H1 (cell line): ENCODE measurements around the gene TRAF1. TPM values are rescaled to one million over a fixed set of nuclear protein-coding genes. Genes with fewer than 3 reads are reported as not detected.

Source experiments
- CTCF ChIA-PET: fragments of 300-600 bp; sonication (Branson Sonifier 250); formaldehyde crosslinking; loops from one replicate; lab custom pipeline; 2021; ENCODE audit not compliant: partially characterized antibody; lab: Charles Lee
- POLR2A ChIA-PET: fragments of 300-600 bp; sonication (Branson Sonifier 250); formaldehyde crosslinking; loops from one replicate; lab custom pipeline; 2021; ENCODE audit warnings: inconsistent platforms; ENCODE audit not compliant: partially characterized antibody; lab: Charles Lee
- DNase-seq, 2 experiments: peaks; one replicate each; pipeline versions ENCODE4 v3.0.0 to v3.0.0-alpha.2; 2010 to 2022; ENCODE audit warnings: low spot score in 2 of 2, low read depth in 1 of 2, mixed read lengths in 1 of 2
- FAIRE-seq: peaks from 2 replicates; lab custom pipeline; 2011; peaks lifted over from hg19 to GRCh38; lab: Jason Lieb, UNC
- H2AFZ ChIP-seq: 2 replicates; pipeline ENCODE4 v1.8.1; 2012; ENCODE audit warnings: low read length, inconsistent platforms
- H2AK5ac ChIP-seq: 2 replicates; pipeline ENCODE4 v1.6.1; 2013; ENCODE audit warnings: low read depth, low read length
- H2BK120ac ChIP-seq: replicated peaks from 2 replicates; pipeline ENCODE3; 2013; ENCODE audit warnings: low read depth, low read length, inconsistent platforms
- H2BK12ac ChIP-seq: 2 replicates; pipeline ENCODE4 v1.6.1; 2013; ENCODE audit warnings: low read depth, low read length
- H2BK15ac ChIP-seq: 2 replicates; pipeline ENCODE4 v1.6.1; 2013; ENCODE audit warnings: low read length
- H2BK20ac ChIP-seq: 2 replicates; pipeline ENCODE4 v1.6.1; 2013; ENCODE audit warnings: low read length
- H2BK5ac ChIP-seq: 2 replicates; pipeline ENCODE4 v1.6.1; 2013; ENCODE audit warnings: low read depth, low read length
- H3K14ac ChIP-seq: 2 replicates; pipeline ENCODE4 v1.6.1; 2013; ENCODE audit warnings: inconsistent platforms; ENCODE audit not compliant: insufficient read length
- H3K18ac ChIP-seq: 2 replicates; pipeline ENCODE4 v1.6.1; 2013; ENCODE audit warnings: low read length; ENCODE audit errors: extremely low read depth
- H3K23ac ChIP-seq: 2 replicates; pipeline ENCODE4 v1.6.1; 2013; ENCODE audit warnings: inconsistent platforms; ENCODE audit not compliant: insufficient read length
- H3K23me2 ChIP-seq: 2 replicates; pipeline ENCODE4 v1.6.1; 2013; ENCODE audit warnings: low read depth, low read length
- H3K27ac ChIP-seq: 2 replicates; pipeline ENCODE4 v1.6.1; 2011; ENCODE audit warnings: low read depth, low read length, inconsistent platforms
- H3K27me3 ChIP-seq, 4 experiments: replicated peaks in 1 of 4; 1 replicate in 1 of 4; 2 replicates in 3 of 4; pipeline versions ENCODE4 v1.6.1 to v1.8.1; 2011 to 2013; ENCODE audit warnings: low read length in 3 of 4, mild to moderate bottlenecking in 3 of 4, inconsistent platforms in 2 of 4, mixed read lengths in 2 of 4, moderate library complexity in 1 of 4; ENCODE audit not compliant: control insufficient read depth in 3 of 4, insufficient read depth in 3 of 4; ENCODE audit errors: extremely low read depth in 1 of 4
- H3K36me3 ChIP-seq, 4 experiments: 2 replicates each; pipeline versions ENCODE4 v1.6.1 to v1.8.1; 2011 to 2013; ENCODE audit warnings: mild to moderate bottlenecking in 4 of 4, low read length in 3 of 4, moderate library complexity in 2 of 4, control low read depth in 1 of 4, inconsistent platforms in 1 of 4; ENCODE audit not compliant: insufficient read depth in 4 of 4, control insufficient read depth in 2 of 4
- H3K4ac ChIP-seq: replicated peaks from 2 replicates; pipeline ENCODE3; 2013; ENCODE audit warnings: low read length, low read depth, mixed read lengths, inconsistent platforms; ENCODE audit not compliant: insufficient read length
- H3K4me1 ChIP-seq, 4 experiments: replicated peaks in 1 of 4; 1 replicate in 1 of 4; 2 replicates in 3 of 4; pipeline versions ENCODE4 v1.6.1 to v1.8.1; 2011 to 2013; ENCODE audit warnings: low read length in 3 of 4, inconsistent platforms in 2 of 4, mixed read lengths in 1 of 4; ENCODE audit not compliant: insufficient read depth in 4 of 4, control insufficient read depth in 3 of 4
- H3K4me2 ChIP-seq, 2 experiments: 2 replicates each; pipeline versions ENCODE4 v1.6.1 to v1.8.1; 2011 to 2013; ENCODE audit warnings: low read depth in 2 of 2, low read length in 2 of 2, control low read depth in 1 of 2, inconsistent platforms in 1 of 2, mild to moderate bottlenecking in 1 of 2; ENCODE audit not compliant: insufficient read depth in 1 of 2
- H3K4me3 ChIP-seq, 4 experiments: fragments of 200-600, 300-600 bp in 1 of 4; sonication (generic), shearing (Covaris generic), sonication (Bioruptor Twin) in 1 of 4; 2 replicates each; pipeline versions ENCODE4 v1.5.1 to v1.8.1; 2011 to 2016; ENCODE audit warnings: low read length in 4 of 4, low read depth in 3 of 4, control low read depth in 2 of 4, inconsistent platforms in 2 of 4, mild to moderate bottlenecking in 2 of 4, mixed read lengths in 1 of 4, moderate library complexity in 1 of 4; ENCODE audit not compliant: insufficient read depth in 2 of 4; ENCODE audit errors: extremely low read depth in 1 of 4
- H3K56ac ChIP-seq: replicated peaks from 2 replicates; pipeline ENCODE3; 2013; ENCODE audit warnings: low read depth, mild to moderate bottlenecking, mixed read lengths, low read length, inconsistent platforms; ENCODE audit not compliant: insufficient read length
- H3K79me1 ChIP-seq: 2 replicates; pipeline ENCODE4 v1.6.1; 2013; ENCODE audit warnings: low read depth, low read length, control low read depth
- H3K79me2 ChIP-seq, 2 experiments: 2 replicates each; pipeline versions ENCODE4 v1.6.1 to v1.8.1; 2012 to 2013; ENCODE audit warnings: low read length in 2 of 2, mild to moderate bottlenecking in 2 of 2, inconsistent platforms in 1 of 2; ENCODE audit not compliant: insufficient read depth in 2 of 2, control insufficient read depth in 1 of 2
- H3K9ac ChIP-seq, 4 experiments: replicated peaks in 1 of 4; 1 replicate in 1 of 4; 2 replicates in 3 of 4; pipeline versions ENCODE4 v1.6.1 to v1.8.1; 2011 to 2013; ENCODE audit warnings: low read depth in 3 of 4, low read length in 3 of 4, control low read depth in 2 of 4, mild to moderate bottlenecking in 2 of 4, moderate library complexity in 2 of 4, inconsistent platforms in 1 of 4; ENCODE audit errors: extremely low read depth in 1 of 4
- H3K9me3 ChIP-seq, 2 experiments: 2 replicates each; pipeline versions ENCODE4 v1.6.1 to v1.8.1; 2012 to 2013; ENCODE audit warnings: mild to moderate bottlenecking in 2 of 2, moderate library complexity in 2 of 2, control low read depth in 1 of 2, inconsistent platforms in 1 of 2, low read depth in 1 of 2, low read length in 1 of 2, mixed read lengths in 1 of 2; ENCODE audit not compliant: insufficient read depth in 2 of 2
- H4K20me1 ChIP-seq, 2 experiments: replicated peaks in 1 of 2; 2 replicates each; pipeline versions ENCODE3 to v1.8.1; 2011 to 2013; ENCODE audit warnings: inconsistent platforms in 2 of 2, low read length in 2 of 2, mild to moderate bottlenecking in 1 of 2; ENCODE audit not compliant: insufficient read depth in 2 of 2, control insufficient read depth in 1 of 2
- H4K5ac ChIP-seq: 2 replicates; pipeline ENCODE4 v1.6.1; 2013; ENCODE audit warnings: low read length, low read depth, mixed read lengths, inconsistent platforms; ENCODE audit not compliant: insufficient read length
- H4K8ac ChIP-seq: 2 replicates; pipeline ENCODE4 v1.8.0; 2013; ENCODE audit warnings: mild to moderate bottlenecking, moderate library complexity, low read length, inconsistent platforms; ENCODE audit not compliant: insufficient read depth; ENCODE audit errors: extremely low read depth
- H4K91ac ChIP-seq: replicated peaks from 2 replicates; pipeline ENCODE3; 2013; ENCODE audit warnings: low read length, mixed read lengths, inconsistent platforms; ENCODE audit not compliant: insufficient read length
- CREB1 ChIP-seq: IDR thresholded peaks from 2 replicates; pipeline ENCODE4 v1.6.1; 2012; ENCODE audit warnings: inconsistent platforms
- PHF8 ChIP-seq: fragments of 200-600 bp; sonication (generic); conservative IDR thresholded peaks from 2 replicates; pipeline ENCODE4 v1.7.1; 2012; ENCODE audit warnings: low read depth, mild to moderate bottlenecking, inconsistent platforms, low read length, moderate library complexity
- RBBP5 ChIP-seq: IDR thresholded peaks from 2 replicates; pipeline ENCODE4 v1.7.1; 2012; ENCODE audit warnings: low read depth, mild to moderate bottlenecking, inconsistent platforms, low read length, moderate library complexity, borderline replicate concordance
- SAP30 ChIP-seq: fragments of 300-600 bp; sonication (generic); IDR thresholded peaks from 2 replicates; pipeline ENCODE4 v1.7.1; 2012; ENCODE audit warnings: low read length, moderate library complexity, mild to moderate bottlenecking, inconsistent platforms; ENCODE audit not compliant: insufficient read depth, insufficient replicate concordance
- SP1 ChIP-seq: IDR thresholded peaks from 2 replicates; pipeline ENCODE4 v1.6.1; 2011; ENCODE audit warnings: low read depth, low read length
- ZNF274 ChIP-seq: IDR thresholded peaks from 2 replicates; pipeline ENCODE4 v1.7.0; 2012; ENCODE audit warnings: low read length, borderline replicate concordance; ENCODE audit errors: extremely low read depth
- WGBS, 2 experiments: shearing (Covaris generic) in 1 of 2; methylation state at CpG; one replicate each; pipeline versions ENCODE4 v1.1.6 to v1.1.7; 2013 to 2015; ENCODE audit warnings: low lambda C conversion rate in 2 of 2, mixed read lengths in 2 of 2, inconsistent platforms in 1 of 2, low coverage in 1 of 2, missing lambda C conversion rate in 1 of 2; ENCODE audit not compliant: insufficient replicate concordance in 2 of 2, insufficient coverage in 1 of 2, insufficient read length in 1 of 2; ENCODE audit errors: extremely low coverage in 1 of 2, missing lambda C conversion rate in 1 of 2; 5-methylcytosine and 5-hydroxymethylcytosine counted together
- polyA plus RNA-seq, 7 experiments: library from polyadenylated mRNA; depleted of rRNA in 3 of 7; stranded (reverse) in 5 of 7; unstranded in 2 of 7; fragments of >200 nt in 5 of 7; fragments of 200-250 nt in 2 of 7; gene quantifications; 1 replicate in 5 of 7; 2 replicates in 1 of 7; 4 replicates in 1 of 7; pipeline versions ENCODE4 v1.2.1 to v1.2.3, GENCODE V29; 2011 to 2013; ENCODE audit warnings: missing spikeins in 2 of 7, mixed read lengths in 2 of 7
- total RNA-seq: library from RNA; stranded (reverse); fragmentation: NEBNext Ultra II Directional; extraction: Animal tissue kit (Norgen Biotek cat#: 25700); gene quantifications from 2 replicates; pipeline ENCODE4 v1.2.1, GENCODE V29; 2021
- TF ChIP-seq, protein P1 (sequence below): IDR thresholded peaks from 2 replicates; pipeline ENCODE4 v1.6.1; 2011; ENCODE audit warnings: low read length, improper control_type of control experiment
- TF ChIP-seq, protein P2 (sequence below): IDR thresholded peaks from 2 replicates; pipeline ENCODE4 v1.6.1; 2012; ENCODE audit warnings: low read length, inconsistent platforms

Gene TRAF1
- total and polyA plus RNA-seq, 2 of the 8 experiments (the other 6 are each of a cell fraction or from before 2014, with no cell fraction given) = 1.6 to 3.2 TPM

DNA sequence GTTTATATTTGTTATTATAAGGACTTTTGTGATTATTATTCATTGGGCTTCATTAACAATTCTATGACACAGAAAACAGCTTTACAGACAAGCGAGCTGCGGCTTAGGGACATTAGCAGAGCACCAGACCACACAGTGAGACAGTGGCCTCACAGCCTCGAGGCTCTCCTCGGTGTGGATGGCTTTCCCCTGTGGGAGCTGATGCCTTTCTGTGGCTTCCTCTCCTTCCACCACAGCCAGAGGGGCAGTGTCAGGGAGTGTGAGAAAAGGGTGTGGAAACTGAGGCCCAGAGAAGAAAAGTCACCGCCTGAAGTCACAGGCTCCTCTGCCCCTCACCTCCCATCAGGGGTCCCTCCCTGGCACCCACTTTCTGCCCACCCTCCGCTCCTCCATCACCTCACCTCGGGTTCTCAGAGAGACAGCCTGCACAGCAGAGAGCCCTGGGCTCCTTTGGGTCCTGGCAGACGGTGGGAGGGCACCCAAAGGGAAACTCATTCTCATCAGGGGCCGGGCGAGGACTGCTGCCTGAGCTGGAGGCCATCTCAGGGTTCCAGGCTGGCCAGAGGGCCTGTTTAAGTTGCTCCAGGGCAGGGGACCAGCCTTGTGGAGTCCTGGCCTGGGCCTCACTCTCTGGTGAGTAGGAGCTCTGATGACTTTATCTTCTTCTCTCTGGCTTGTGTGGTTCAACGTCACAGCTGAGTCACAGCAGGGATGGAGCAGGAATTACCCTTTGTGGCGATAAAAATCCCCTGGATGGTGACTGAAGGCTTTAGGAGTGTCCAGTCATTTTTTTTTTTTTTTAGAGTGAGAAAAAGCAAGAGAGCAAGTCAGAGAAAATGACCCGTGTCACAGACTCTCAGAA, 830 bp downstream of the TRAF1 start:
- no peak overlapping the region for H2BK120ac ChIP-seq
- H2AK5ac ChIP-seq = no peak overlapping the region
- FAIRE-seq (no peak), DNase-seq (no peak)
- H3K79me2 ChIP-seq = no peaks in the 10 kb centered on the region
- H3K27me3 ChIP-seq = peaks cover 0 to 6% (median 2%) of the 10 kb centered on the region in 4 experiments; a peak in 1 of 7 replicates
- peaks cover 0 to 23% (median 14%) of the 10 kb centered on the region in 4 experiments; a peak in 6 of 7 replicates for H3K4me1 ChIP-seq
- no peak overlapping the region; the same call in 1 of the 2 replicates for H4K8ac ChIP-seq
- no peaks in the 10 kb centered on the region for H3K9me3 ChIP-seq
- no peak overlapping the region for H2AFZ ChIP-seq
- no peak overlapping the region for H3K27ac ChIP-seq
- H3K18ac ChIP-seq = peak overlapping the region; percentile 66
- H2BK5ac ChIP-seq = no peak overlapping the region
- ChIA-PET CTCF (interaction anchor here (0.6 to 3.4 kb wide), 7 partner anchors 9 to 170 kb away, joined by 3 to 16 read pairs (median 4); no protein-coding TSS in a partner anchor), POLR2A (interaction anchor here (1.0 to 2.0 kb wide), 3 partner anchors 8 to 13 kb away, joined by 3 to 7 read pairs (median 3); no protein-coding TSS in a partner anchor)
- peak overlapping the region; percentile 57 for H4K91ac ChIP-seq
- H2BK20ac ChIP-seq = peak overlapping the region; percentile 1; the same call in 1 of the 2 replicates
- H3K4me3 ChIP-seq = no peak overlapping the region
- H4K20me1 ChIP-seq = no peaks in the 10 kb centered on the region
- H3K56ac ChIP-seq = no peak overlapping the region
- WGBS, 2 experiments = 70% methylated on average over 13 of the region's 13 CpGs; no CpG with 5 or more reads in 1 of the 2 experiments
- peak overlapping the region in 1 of 2 experiments; percentile 7; a peak in 2 of 4 replicates for H3K4me2 ChIP-seq
- no peak overlapping the region for H3K23ac ChIP-seq
- no peak overlapping the region for H2BK15ac ChIP-seq
- no peaks in the 10 kb centered on the region; a peak in 1 of 8 replicates for H3K36me3 ChIP-seq
- H3K9ac ChIP-seq = no peak overlapping the region; a peak in 1 of 7 replicates
- H4K5ac ChIP-seq = peak overlapping the region; percentile 10
- H3K79me1 ChIP-seq = no peaks in the 10 kb centered on the region
- H3K4ac ChIP-seq = no peak overlapping the region
- peaks cover 3% of the 10 kb centered on the region; the same call in 1 of the 2 replicates for H3K23me2 ChIP-seq
- peak overlapping the region; percentile 70; the same call in 1 of the 2 replicates for H2BK12ac ChIP-seq
- no peak overlapping the region for H3K14ac ChIP-seq
- no peak for TF ChIP-seq ZNF274
- no peak for TF ChIP-seq CREB1
- TF ChIP-seq PHF8 = no peak
- TF ChIP-seq RBBP5 = no peak
- no peak for TF ChIP-seq SP1
- TF ChIP-seq, protein P1, sequence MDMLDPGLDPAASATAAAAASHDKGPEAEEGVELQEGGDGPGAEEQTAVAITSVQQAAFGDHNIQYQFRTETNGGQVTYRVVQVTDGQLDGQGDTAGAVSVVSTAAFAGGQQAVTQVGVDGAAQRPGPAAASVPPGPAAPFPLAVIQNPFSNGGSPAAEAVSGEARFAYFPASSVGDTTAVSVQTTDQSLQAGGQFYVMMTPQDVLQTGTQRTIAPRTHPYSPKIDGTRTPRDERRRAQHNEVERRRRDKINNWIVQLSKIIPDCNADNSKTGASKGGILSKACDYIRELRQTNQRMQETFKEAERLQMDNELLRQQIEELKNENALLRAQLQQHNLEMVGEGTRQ = no peak
- no peak for TF ChIP-seq SAP30
- TF ChIP-seq, protein P2, sequence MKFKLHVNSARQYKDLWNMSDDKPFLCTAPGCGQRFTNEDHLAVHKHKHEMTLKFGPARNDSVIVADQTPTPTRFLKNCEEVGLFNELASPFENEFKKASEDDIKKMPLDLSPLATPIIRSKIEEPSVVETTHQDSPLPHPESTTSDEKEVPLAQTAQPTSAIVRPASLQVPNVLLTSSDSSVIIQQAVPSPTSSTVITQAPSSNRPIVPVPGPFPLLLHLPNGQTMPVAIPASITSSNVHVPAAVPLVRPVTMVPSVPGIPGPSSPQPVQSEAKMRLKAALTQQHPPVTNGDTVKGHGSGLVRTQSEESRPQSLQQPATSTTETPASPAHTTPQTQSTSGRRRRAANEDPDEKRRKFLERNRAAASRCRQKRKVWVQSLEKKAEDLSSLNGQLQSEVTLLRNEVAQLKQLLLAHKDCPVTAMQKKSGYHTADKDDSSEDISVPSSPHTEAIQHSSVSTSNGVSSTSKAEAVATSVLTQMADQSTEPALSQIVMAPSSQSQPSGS = no peak
